Germinal center (tissue), 1 donor: ENCODE data around the gene CNTNAP2.

Experiments used
- DNase-seq: peaks from one replicate; pipeline ENCODE4 v3.0.0; 2012; ENCODE audit warnings: mixed read lengths, low spot score

The CNTNAP2 gene

GRCh38 chr7:146781352-146782116 lies 664.9 kb downstream of the CNTNAP2 start:
- no peak for DNase-seq

GRCh38 chr7:146787266-146787665 lies 670.7 kb downstream of the CNTNAP2 start:
- no peak for DNase-seq

GRCh38 chr7:146788008-146788407 lies 671.4 kb downstream of the CNTNAP2 start:
- DNase-seq, result no peak

GRCh38 chr7:146791344-146792285 lies 675.0 kb downstream of the CNTNAP2 start:
- DNase-seq, result no peak

- no peak for DNase-seq
These were observed 688.0 kb downstream of the CNTNAP2 start for GRCh38 chr7:146804620-146805019.

GRCh38 chr7:146805082-146805481 lies 688.5 kb downstream of the CNTNAP2 start:
- no peak for DNase-seq

- DNase-seq, result no peak
These were observed 709.7 kb downstream of the CNTNAP2 start for GRCh38 chr7:146826329-146826728.

GRCh38 chr7:146830686-146831085 lies 714.1 kb downstream of the CNTNAP2 start:
- DNase-seq, result no peak

GRCh38 chr7:146831875-146832274 lies 715.3 kb downstream of the CNTNAP2 start:
- DNase-seq, result no peak

GRCh38 chr7:146844405-146844804 lies 727.8 kb downstream of the CNTNAP2 start:
- no peak for DNase-seq

GRCh38 chr7:146858690-146859089 lies 742.1 kb downstream of the CNTNAP2 start:
- DNase-seq, result no peak

- DNase-seq, result no peak
These were observed 745.1 kb downstream of the CNTNAP2 start for GRCh38 chr7:146861701-146862100.

- no peak for DNase-seq
These were observed 745.8 kb downstream of the CNTNAP2 start for GRCh38 chr7:146862415-146862814.

GRCh38 chr7:146864644-146865043 lies 748.0 kb downstream of the CNTNAP2 start:
- DNase-seq, result no peak

GRCh38 chr7:146865696-146866095 lies 749.1 kb downstream of the CNTNAP2 start:
- DNase-seq, result no peak

GRCh38 chr7:146874722-146875121 lies 758.1 kb downstream of the CNTNAP2 start:
- no peak for DNase-seq

- no peak for DNase-seq
These were observed 758.7 kb downstream of the CNTNAP2 start for GRCh38 chr7:146875237-146875785.

- DNase-seq, result no peak
These were observed 759.4 kb downstream of the CNTNAP2 start for GRCh38 chr7:146875981-146876380.

- no peak for DNase-seq
These were observed 759.8 kb downstream of the CNTNAP2 start for GRCh38 chr7:146876411-146876810.

GRCh38 chr7:146878901-146879300 lies 762.3 kb downstream of the CNTNAP2 start:
- no peak for DNase-seq

- DNase-seq, result no peak
These were observed 768.6 kb downstream of the CNTNAP2 start for GRCh38 chr7:146885231-146885630.

GRCh38 chr7:146889806-146890555 lies 773.4 kb downstream of the CNTNAP2 start:
- no peak for DNase-seq
